Activated T-cell treated with anti-CD3 and anti-CD28 coated beads, Interleukin-2, amount 50 U/mL, for 1 hour (primary cell): ENCODE results near the gene P4HTM.
"Not testable (repeated sequence)": the region's sequence is repeated elsewhere in the genome, so short reads cannot be mapped to it uniquely, and the experiment has no call there.

ENCODE experiments used
- DNase-seq: peaks from one replicate; pipeline ENCODE4 v3.0.0-alpha.2; 2020

Gene P4HTM

GRCh38 chr3:48984663-48985062, 5.4 kb upstream of the P4HTM start:
- DNase-seq: no peak

GRCh38 chr3:48985831-48986376, 4.1 kb upstream of the P4HTM start:
- DNase-seq: no peak

- no peak for DNase-seq
Measured at GRCh38 chr3:48989126-48989795, 780 bp upstream of the P4HTM start.

- no peak for DNase-seq
Measured at GRCh38 chr3:48990636-48991469, 812 bp downstream of the P4HTM start.

- DNase-seq: no peak
Measured at GRCh38 chr3:48991851-48992545, 2.0 kb downstream of the P4HTM start.

GRCh38 chr3:48993834-48994233, 3.8 kb downstream of the P4HTM start:
- DNase-seq: no peak

GRCh38 chr3:48996640-48997039, 6.6 kb downstream of the P4HTM start:
- no peak for DNase-seq

GRCh38 chr3:48997102-48997635, 7.1 kb downstream of the P4HTM start:
- DNase-seq: no peak

- DNase-seq: no peak
Measured at GRCh38 chr3:48997714-48998637, 7.9 kb downstream of the P4HTM start.

- DNase-seq: no peak
Measured at GRCh38 chr3:48999085-48999858, 9.2 kb downstream of the P4HTM start.

- DNase-seq: no peak
Measured at GRCh38 chr3:49001155-49001554, 11.1 kb downstream of the P4HTM start.

- DNase-seq: no peak
Measured at GRCh38 chr3:49004352-49005302, 14.6 kb downstream of the P4HTM start.

GRCh38 chr3:49005303-49005680, 15.3 kb downstream of the P4HTM start:
- no peak for DNase-seq

GRCh38 chr3:49005998-49006397, 16.0 kb downstream of the P4HTM start:
- DNase-seq: no peak

GRCh38 chr3:49006408-49007067, 16.5 kb downstream of the P4HTM start:
- DNase-seq: no peak

GRCh38 chr3:49007068-49007770, 17.2 kb downstream of the P4HTM start, which contains the start of gene WDR6:
WDR6 (plus strand) TSS chr3:49007391; CDS start chr3:49007432, 41 bp downstream.
- DNase-seq: peak; percentile 95

- peak; percentile 89 for DNase-seq
Measured at GRCh38 chr3:49007771-49008528, 17.9 kb downstream of the P4HTM start.

GRCh38 chr3:49008627-49009026, 18.6 kb downstream of the P4HTM start:
- DNase-seq: not testable (repeated sequence)
